Stimulated activated CD4-positive, alpha-beta T cell treated with anti-CD3 and anti-CD28 coated beads, Interleukin-1b, Interleukin-23, amount 100 ng/mL, for 48 hours (primary cell): ENCODE measurements around the gene MRAP.

Experiments used
- DNase-seq: peaks from one replicate; pipeline ENCODE4 v3.0.0-alpha.2; 2020

MRAP gene

DNA sequence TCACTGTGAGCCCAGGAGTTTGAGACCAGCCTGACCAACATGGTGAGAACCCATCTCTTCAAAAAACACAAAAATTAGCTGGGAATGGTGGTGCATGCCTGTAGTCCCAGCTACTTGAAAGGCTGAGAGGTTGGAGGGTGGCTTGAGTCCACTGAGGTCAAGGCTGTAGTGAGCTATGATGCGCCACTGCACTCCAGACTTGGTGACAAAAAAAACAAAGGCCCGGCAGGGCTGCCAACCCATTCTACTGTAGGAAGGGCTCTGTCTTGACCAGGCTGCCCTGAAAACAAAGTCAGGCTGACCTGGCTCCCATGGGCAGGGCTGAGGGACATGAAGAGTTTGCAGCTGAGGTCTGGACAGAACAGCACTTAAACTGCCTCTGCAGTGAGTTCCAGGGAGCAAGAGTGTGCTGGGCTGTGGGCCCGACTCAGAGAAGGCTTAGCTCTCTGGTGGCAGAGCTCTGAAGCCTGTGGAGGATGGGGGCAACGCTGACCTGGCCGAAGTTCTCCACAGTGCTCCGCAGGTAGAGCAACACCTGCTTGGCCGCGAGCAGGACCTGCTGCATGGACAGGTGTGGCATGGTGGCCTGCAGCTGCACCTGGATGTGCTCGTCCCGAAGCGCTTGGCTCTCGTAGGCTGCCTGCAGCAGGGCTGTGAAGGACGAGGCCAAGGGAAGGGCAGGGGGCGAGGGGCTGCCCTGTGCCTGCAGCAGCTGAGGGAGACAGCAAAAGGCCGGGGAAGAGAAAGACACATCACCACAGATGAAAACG is 51.7 kb downstream of the MRAP start:
- DNase-seq: no peak

- DNase-seq: no peak
Observed at GRCh38 chr21:32350981-32351380, 52.3 kb downstream of the MRAP start.

GRCh38 chr21:32351428-32351827 is 52.8 kb downstream of the MRAP start:
- no peak for DNase-seq

GRCh38 chr21:32352526-32352925 is 53.9 kb downstream of the MRAP start:
- DNase-seq: no peak

DNA sequence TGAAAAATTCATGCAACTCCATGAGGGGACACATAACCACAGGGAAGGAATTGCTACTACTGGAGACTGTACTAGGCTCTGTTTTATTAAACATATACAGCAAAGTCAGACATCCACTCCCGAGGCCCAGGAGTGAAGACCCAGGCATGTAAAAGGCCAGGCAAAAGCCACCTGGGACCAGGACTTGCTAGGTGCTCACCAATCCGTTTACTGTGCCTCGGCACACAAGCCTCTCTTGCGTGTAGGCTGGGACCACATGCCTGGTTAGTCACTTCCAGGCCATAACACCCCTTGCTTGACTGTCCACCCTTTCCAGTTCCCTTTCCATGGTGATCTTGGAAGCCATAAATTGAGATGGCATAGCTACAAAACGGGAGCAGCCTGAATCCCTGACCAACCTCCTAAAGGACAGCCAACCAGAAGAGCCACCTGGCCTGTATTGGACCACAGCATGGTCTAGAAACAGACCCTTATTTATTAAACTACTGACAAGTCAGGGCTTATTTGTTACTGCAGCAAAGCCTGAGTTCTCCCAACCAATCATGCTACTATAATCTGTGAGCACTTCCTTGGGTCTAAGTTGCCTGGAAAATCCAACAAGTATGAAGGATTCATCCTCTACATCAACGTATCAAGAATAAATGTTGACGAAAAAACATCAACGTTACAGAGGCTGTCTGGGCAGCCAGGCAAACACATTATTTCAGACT is 54.5 kb downstream of the MRAP start:
- DNase-seq: no peak

- no peak for DNase-seq
Observed at GRCh38 chr21:32356874-32357395, 58.3 kb downstream of the MRAP start.

GRCh38 chr21:32359719-32360260 is 61.1 kb downstream of the MRAP start:
- no peak for DNase-seq

- DNase-seq: no peak
Observed at GRCh38 chr21:32360401-32360975, 61.8 kb downstream of the MRAP start.
